Mucosa of descending colon (tissue), 3 donors: ENCODE results near the gene THOC1. TPM values are rescaled to one million over a fixed set of nuclear protein-coding genes. Genes with fewer than 3 reads are reported as not detected.

Source experiments
- ATAC-seq: fragments of 200-7000 bp; cut with Tn5 transposase; one replicate; pipeline ENCODE4 v1.9.1; 2020; ENCODE audit warnings: mild to moderate bottlenecking, moderate library complexity
- DNase-seq, 3 donors: peaks; one replicate each; pipeline ENCODE4 v3.0.0-alpha.2; 2020
- H3K36me3 ChIP-seq: fragments of 200-600 bp; one replicate; pipeline ENCODE4 v1.8.0; 2021; ENCODE audit warnings: low read depth, mild to moderate bottlenecking
- H3K4me1 ChIP-seq: fragments of 200-600 bp; one replicate; pipeline ENCODE4 v1.8.0; 2021; ENCODE audit warnings: low read depth, mild to moderate bottlenecking
- H3K4me3 ChIP-seq: fragments of 200-600 bp; one replicate; pipeline ENCODE4 v1.8.0; 2021; ENCODE audit warnings: mild to moderate bottlenecking
- H3K9me3 ChIP-seq: fragments of 200-600 bp; one replicate; pipeline ENCODE4 v1.8.0; 2021; ENCODE audit warnings: mild to moderate bottlenecking
- intact Hi-C, 2 donors: fragments of 100-400 bp; cut with DNase I in 1 of 2; cut with micrococcal nuclease in 1 of 2; formaldehyde crosslinking; loops; one replicate each; pipeline versions ENCODE4 v1.11.0 to v1.11.1; 2022; cut with DNase I, micrococcal nuclease
- total RNA-seq, 3 donors: library from RNA; stranded (reverse); fragmentation: NEBNext Ultra II Directional in 2 of 3; extraction: Animal tissue kit (Norgen Biotek cat#: 25700) in 2 of 3; gene quantifications; one replicate each; pipeline versions ENCODE4 v1.2.1 to v1.2.4, GENCODE V29; 2021 to 2023
- TF ChIP-seq, protein P1 (sequence below): fragments of 200-600 bp; IDR thresholded peaks from one replicate; pipeline ENCODE4 v1.8.0; 2022; ENCODE audit warnings: antibody characterized with exemption, mild to moderate bottlenecking
- donor health status: DM: no; HTN: no; CAD: no; lungs with moderate emphysema.
- donor health status: DM: no; HTN: no; CAD: no.
- donor health status: DM: no; HTN: yes; CAD: no.

Gene THOC1
- total RNA-seq, 3 donors from 2014 or later = 25.9 to 32.8 (median 27.6) TPM

DNA sequence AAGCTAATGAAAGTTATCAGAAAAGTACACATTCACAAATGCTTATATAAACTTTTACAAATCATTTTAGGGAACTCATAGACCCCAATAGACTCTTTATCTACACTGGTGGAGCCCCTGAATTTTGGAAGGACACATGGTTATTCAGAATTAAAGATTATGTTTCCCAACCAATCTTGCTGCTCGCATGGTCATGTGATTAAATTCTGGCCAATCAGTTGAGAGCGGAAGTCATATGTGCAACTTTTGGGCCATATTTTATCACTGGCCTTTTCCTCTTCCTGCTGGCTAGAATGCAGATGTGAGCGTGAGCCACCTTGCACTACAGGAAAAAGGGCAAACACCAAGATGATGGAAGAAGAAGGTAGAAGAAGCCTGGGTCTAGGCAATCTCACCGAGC is 19.8 kb downstream of the THOC1 start:
- no peaks in the 10 kb centered on the region for H3K36me3 ChIP-seq
- DNase-seq (no peak), ATAC-seq (no peak)
- no peaks in the 10 kb centered on the region for H3K9me3 ChIP-seq
- H3K4me3 ChIP-seq = no peak overlapping the region
- no peaks in the 10 kb centered on the region for H3K4me1 ChIP-seq
- intact Hi-C loops = no loop called here
- TF ChIP-seq, protein P1, sequence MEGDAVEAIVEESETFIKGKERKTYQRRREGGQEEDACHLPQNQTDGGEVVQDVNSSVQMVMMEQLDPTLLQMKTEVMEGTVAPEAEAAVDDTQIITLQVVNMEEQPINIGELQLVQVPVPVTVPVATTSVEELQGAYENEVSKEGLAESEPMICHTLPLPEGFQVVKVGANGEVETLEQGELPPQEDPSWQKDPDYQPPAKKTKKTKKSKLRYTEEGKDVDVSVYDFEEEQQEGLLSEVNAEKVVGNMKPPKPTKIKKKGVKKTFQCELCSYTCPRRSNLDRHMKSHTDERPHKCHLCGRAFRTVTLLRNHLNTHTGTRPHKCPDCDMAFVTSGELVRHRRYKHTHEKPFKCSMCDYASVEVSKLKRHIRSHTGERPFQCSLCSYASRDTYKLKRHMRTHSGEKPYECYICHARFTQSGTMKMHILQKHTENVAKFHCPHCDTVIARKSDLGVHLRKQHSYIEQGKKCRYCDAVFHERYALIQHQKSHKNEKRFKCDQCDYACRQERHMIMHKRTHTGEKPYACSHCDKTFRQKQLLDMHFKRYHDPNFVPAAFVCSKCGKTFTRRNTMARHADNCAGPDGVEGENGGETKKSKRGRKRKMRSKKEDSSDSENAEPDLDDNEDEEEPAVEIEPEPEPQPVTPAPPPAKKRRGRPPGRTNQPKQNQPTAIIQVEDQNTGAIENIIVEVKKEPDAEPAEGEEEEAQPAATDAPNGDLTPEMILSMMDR = no peak

DNA sequence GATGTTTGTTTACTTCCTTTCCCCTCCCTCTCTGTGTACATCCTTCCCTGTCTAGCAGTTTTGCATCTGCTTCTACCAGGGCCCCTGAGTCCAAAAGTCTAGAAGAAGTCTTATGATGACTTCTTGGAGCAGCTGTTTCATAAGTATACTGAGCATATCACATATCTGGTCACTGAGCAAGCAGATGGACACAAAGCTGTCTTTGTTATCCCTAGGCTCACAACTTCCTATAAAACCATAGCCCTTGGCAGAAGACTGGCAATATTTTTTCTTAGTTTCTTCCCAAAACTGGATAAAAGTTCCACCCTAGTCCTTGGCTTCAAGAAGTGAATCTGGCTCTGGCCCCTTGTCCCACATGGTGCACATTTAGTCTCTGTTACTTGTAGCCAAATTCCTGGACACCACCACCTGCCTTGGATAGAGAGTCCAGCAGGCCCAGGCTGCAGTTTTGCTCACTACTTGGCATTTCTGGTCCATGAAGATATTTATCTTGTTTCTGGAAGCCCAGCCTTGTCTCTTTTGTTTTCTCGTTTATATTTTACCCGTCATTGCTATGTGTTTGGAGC is 22.5 kb downstream of the THOC1 start:
- Histone ChIP-seq H3K36me3 (no peaks in the 10 kb centered on the region), H3K4me3 (no peak overlapping the region), H3K4me1 (no peaks in the 10 kb centered on the region), H3K9me3 (no peaks in the 10 kb centered on the region)
- intact Hi-C loops = no loop called here
- ATAC-seq (no peak), DNase-seq (no peak)
- TF ChIP-seq, protein P1 = no peak

DNA sequence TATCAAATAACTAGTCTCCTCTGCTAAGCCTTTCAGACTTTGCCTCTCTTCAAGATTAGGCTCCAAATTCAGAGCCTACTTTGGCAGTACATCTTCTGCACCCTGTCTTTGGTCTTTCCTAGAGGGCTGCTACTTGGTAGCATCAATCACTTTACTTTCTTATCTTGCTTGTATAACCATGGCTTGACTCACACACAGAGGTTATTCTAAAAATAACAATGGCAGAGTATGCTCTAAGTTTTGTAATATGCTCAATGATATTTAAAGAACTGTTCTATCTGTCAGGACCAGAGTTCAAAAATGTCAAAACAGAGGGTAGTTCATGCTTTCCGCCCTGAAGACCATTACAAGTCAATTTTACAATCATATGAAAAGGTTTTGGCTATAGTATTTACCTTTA is 27.7 kb downstream of the THOC1 start:
- ATAC-seq = no peak
- Histone ChIP-seq H3K9me3 (no peaks in the 10 kb centered on the region), H3K4me1 (no peaks in the 10 kb centered on the region), H3K36me3 (no peaks in the 10 kb centered on the region), H3K4me3 (no peak overlapping the region)
- TF ChIP-seq, protein P1 = no peak
- intact Hi-C loops = no loop called here
- DNase-seq = no peak

DNA sequence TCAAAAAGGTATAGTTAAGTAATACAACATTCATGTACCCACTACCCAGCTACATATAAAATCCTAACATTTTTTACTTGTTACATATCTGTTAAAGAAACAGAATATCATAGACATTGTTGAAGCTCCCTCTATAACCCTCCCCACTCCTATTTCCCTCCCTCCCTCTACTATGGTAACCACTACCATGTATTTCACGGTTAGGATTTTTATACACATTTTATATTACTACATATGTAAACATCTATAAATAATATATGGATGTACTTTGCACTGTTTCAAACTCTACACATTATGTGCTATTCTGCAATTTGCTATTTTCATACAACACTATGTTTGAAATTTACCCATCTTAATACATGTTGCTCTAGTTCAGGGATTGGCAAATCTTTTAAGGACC is 36.3 kb downstream of the THOC1 start:
- intact Hi-C loops = no loop called here
- DNase-seq = no peak
- H3K4me1 ChIP-seq = no peaks in the 10 kb centered on the region
- TF ChIP-seq, protein P1 = no peak
- no peaks in the 10 kb centered on the region for H3K36me3 ChIP-seq
- no peaks in the 10 kb centered on the region for H3K9me3 ChIP-seq
- H3K4me3 ChIP-seq = no peak overlapping the region
- peak; percentile 22 for ATAC-seq

DNA sequence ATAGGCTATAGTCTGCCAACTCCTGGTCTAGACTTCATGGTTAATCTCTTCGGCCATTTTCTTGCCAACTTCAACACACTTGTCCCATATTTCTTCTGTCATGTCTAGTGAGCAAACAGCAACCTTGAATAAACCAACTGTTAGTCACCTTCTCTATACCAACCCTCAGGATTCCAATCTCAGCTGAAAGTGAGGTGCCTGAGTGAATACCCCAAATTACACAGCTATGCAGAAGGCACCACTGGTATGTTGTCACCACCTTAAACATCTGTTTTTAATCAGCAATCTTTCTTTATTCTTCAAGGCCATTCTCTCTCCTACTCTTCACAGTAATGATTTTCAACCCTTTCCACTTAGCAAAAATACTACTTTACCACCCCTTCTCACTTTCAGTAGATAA is 39.3 kb downstream of the THOC1 start:
- TF ChIP-seq, protein P1 = no peak
- H3K36me3 ChIP-seq = no peaks in the 10 kb centered on the region
- H3K4me3 ChIP-seq = no peak overlapping the region
- no peaks in the 10 kb centered on the region for H3K9me3 ChIP-seq
- DNase-seq = no peak
- ATAC-seq = no peak
- no peaks in the 10 kb centered on the region for H3K4me1 ChIP-seq
- intact Hi-C loops = no loop called here

DNA sequence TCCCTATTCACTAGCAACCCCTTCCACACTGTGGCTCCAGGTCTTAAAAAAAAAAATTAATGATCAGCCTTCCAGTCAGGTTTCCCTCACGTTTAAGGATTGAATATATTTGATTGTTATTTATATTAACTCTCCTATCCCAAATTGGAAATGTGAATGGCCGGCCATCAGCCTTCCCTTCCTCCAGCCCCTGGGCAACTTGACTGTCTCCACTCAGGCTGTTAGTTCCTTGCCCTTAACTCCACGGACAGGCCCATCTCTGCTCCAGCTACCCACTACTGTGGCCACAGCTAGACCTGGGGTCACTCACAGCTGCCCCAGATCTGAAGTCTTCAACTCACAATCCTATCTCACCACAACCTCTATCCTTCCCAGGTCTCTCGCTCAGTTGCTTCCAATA is 39.9 kb downstream of the THOC1 start:
- DNase-seq (no peak), ATAC-seq (no peak)
- no peaks in the 10 kb centered on the region for H3K9me3 ChIP-seq
- intact Hi-C loops = no loop called here
- H3K4me1 ChIP-seq = no peaks in the 10 kb centered on the region
- no peaks in the 10 kb centered on the region for H3K36me3 ChIP-seq
- no peak overlapping the region for H3K4me3 ChIP-seq
- TF ChIP-seq, protein P1 = no peak
